Cardiac septum (tissue), 1 donor: ENCODE results near the gene CBLN2. TPM values are rescaled to one million over a fixed set of nuclear protein-coding genes. Genes with fewer than 3 reads are reported as not detected.

Source experiments
- DNase-seq: peaks from one replicate; pipeline ENCODE4 v3.0.0-alpha.2; 2020; ENCODE audit warnings: low spot score
- intact Hi-C: fragments of 100-400 bp; cut with DNase I; formaldehyde crosslinking; loops from one replicate; pipeline ENCODE4 v1.14.0; 2022
- long read RNA-seq: library from polyadenylated mRNA; unstranded; transcript quantifications from one replicate; pipeline ENCODE4 v2.0.0, GENCODE V29; 2021
- total RNA-seq: library from RNA; stranded (reverse); fragmentation: NEBNext Ultra II Directional; extraction: Animal tissue kit (Norgen Biotek cat#: 25700); gene quantifications from one replicate; pipeline ENCODE4 v1.2.1, GENCODE V29; 2021
- donor health status: DM: no; HTN: no; CAD: no.

CBLN2 gene
- not detected for total RNA-seq
- long read RNA-seq, result 0 reads

- intact Hi-C loops, result no loop called here
Measured at GRCh38 chr18:72544092-72544886, at the start of gene CBLN2. Gene CBLN2, minus strand, starts transcription at chr18:72544342. Its CDS starts 2,182 bp downstream, at chr18:72542160.

GRCh38 chr18:72588360-72588759, 44.2 kb upstream of the CBLN2 start:
- intact Hi-C loops, result no loop called here
- no peak for DNase-seq

More at GRCh38 chr18:72544092-72544886, at the start of gene CBLN2:
- no peak for DNase-seq

- DNase-seq, result no peak
- intact Hi-C loops, result no loop called here
Measured at GRCh38 chr18:72584787-72585186, 40.6 kb upstream of the CBLN2 start.

- DNase-seq, result no peak
- intact Hi-C loops, result no loop called here
Measured at GRCh38 chr18:72581976-72582375, 37.8 kb upstream of the CBLN2 start.

GRCh38 chr18:72572896-72573295, 28.8 kb upstream of the CBLN2 start:
- DNase-seq, result no peak
- intact Hi-C loops, result no loop called here

- DNase-seq, result no peak
- intact Hi-C loops, result no loop called here
Measured at GRCh38 chr18:72566290-72566689, 22.1 kb upstream of the CBLN2 start.

GRCh38 chr18:72555968-72556367, 11.8 kb upstream of the CBLN2 start:
- DNase-seq, result no peak
- intact Hi-C loops, result no loop called here

- intact Hi-C loops, result no loop called here
- no peak for DNase-seq
Measured at GRCh38 chr18:72555101-72555500, 11.0 kb upstream of the CBLN2 start.

- DNase-seq, result no peak
- intact Hi-C loops, result no loop called here
Measured at GRCh38 chr18:72543357-72544055, 636 bp downstream of the CBLN2 start.

- no peak for DNase-seq
- intact Hi-C loops, result no loop called here
Measured at GRCh38 chr18:72542984-72543356, 1.2 kb downstream of the CBLN2 start.

- DNase-seq, result no peak
- intact Hi-C loops, result no loop called here
Measured at GRCh38 chr18:72542342-72542741, 1.8 kb downstream of the CBLN2 start.

- DNase-seq, result no peak
- intact Hi-C loops, result no loop called here
Measured at GRCh38 chr18:72541871-72542332, 2.2 kb downstream of the CBLN2 start.

- intact Hi-C loops, result no loop called here
- no peak for DNase-seq
Measured at GRCh38 chr18:72539901-72540300, 4.2 kb downstream of the CBLN2 start.

- DNase-seq, result no peak
- intact Hi-C loops, result no loop called here
Measured at GRCh38 chr18:72530622-72531021, 13.5 kb downstream of the CBLN2 start.

- DNase-seq, result no peak
- intact Hi-C loops, result no loop called here
Measured at GRCh38 chr18:72504866-72505265, 39.3 kb downstream of the CBLN2 start.

GRCh38 chr18:72502671-72503431, 41.3 kb downstream of the CBLN2 start:
- DNase-seq, result no peak
- intact Hi-C loops, result no loop called here

GRCh38 chr18:72492497-72492896, 51.6 kb downstream of the CBLN2 start:
- intact Hi-C loops, result no loop called here
- DNase-seq, result no peak
